GM12892 (cell line): ENCODE data around the gene NAP1L4.
"Not testable (repeated sequence)": the region's sequence is repeated elsewhere in the genome, so short reads cannot be mapped to it uniquely, and the experiment has no call there.

Experiments used
- DNase-seq: peaks from one replicate; pipeline ENCODE4 v3.0.0; 2011; ENCODE audit not compliant: insufficient read length
- FAIRE-seq: peaks from 2 replicates; lab custom pipeline; 2011; peaks lifted over from hg19 to GRCh38; lab: Jason Lieb, UNC
- POLR2A ChIP-seq: IDR thresholded peaks from 2 replicates; pipeline ENCODE4 v1.6.1; 2011; ENCODE audit warnings: low read depth, low read length, control low read depth
- POLR2AphosphoS5 ChIP-seq: IDR thresholded peaks from 2 replicates; pipeline ENCODE4 v1.6.1; 2011; ENCODE audit warnings: low read depth, low read length, control low read depth
- TAF1 ChIP-seq: IDR thresholded peaks from 2 replicates; pipeline ENCODE4 v1.6.1; 2011; ENCODE audit warnings: low read depth, mild to moderate bottlenecking, control low read depth, low read length, borderline replicate concordance

NAP1L4 gene

DNA sequence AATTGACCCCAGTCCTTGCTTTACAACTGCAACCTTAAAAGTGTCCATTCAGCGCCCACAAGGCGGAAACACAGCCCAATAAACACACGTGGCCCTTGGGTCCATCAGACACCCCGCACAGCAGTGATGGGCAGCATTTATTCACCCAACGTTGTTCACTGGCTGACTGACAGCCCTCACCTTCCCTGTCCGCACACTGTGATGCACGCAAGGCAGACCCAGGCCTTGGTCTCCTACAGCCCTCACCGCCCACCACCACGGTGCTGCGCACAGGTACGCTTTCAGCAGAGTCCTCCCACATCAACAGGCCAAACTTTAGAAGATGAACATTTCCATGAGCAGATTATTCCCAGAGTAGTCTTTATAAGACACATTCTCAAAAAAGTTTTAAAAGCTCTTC lies 42.2 kb downstream of the NAP1L4 start:
- DNase-seq (no peak), FAIRE-seq (no peak)
- TF ChIP-seq POLR2AphosphoS5 (no peak), POLR2A (no peak), TAF1 (no peak)

DNA sequence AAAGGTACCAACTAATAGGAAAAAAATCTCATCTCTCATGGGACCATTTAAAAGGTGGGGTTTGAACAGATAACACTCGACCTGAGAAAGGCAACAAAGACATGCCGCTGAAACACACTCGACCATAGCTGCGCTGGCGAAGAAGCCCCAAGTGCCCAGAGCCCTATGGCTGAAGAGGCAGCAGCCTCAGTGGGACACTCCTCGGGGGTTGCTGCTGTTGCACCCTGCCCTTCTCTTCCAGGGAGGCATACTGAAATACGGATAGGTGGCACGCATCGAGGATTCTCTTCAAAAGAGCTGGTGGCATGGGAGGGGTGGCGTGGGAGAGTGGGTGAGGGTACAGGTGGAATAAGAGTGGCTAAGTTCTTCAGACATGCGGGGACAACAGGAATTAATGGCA lies 44.4 kb downstream of the NAP1L4 start:
- FAIRE-seq = no peak
- DNase-seq = no peak
- no peak for TF ChIP-seq POLR2AphosphoS5
- TF ChIP-seq POLR2A = no peak
- TF ChIP-seq TAF1 = no peak

DNA sequence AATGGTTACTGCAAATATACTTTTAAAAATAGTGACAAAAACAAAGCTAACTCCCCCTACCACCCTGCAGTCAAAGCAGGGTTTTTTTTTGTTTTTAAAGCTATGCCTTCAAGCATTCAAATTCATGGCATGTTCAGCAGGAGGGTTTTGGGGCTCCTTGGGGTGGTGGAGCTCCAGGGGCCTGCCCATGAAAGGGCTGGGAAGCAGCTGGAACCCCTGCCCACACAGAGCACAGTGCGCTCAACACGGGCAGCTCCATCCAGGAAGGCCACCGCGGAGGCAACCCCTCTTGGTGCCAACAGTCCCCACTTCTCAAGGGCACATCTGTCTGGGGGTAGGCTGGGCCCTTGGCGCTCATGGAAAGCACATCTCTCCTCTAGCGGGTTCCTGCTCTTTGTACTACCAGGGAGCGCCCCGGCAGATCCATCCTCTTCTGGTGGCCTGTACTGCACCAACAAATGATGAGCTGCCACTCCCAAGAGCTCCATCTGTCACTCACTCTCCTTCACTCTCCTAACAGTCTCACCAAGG lies 46.3 kb downstream of the NAP1L4 start:
- no peak for TF ChIP-seq POLR2A
- no peak for TF ChIP-seq POLR2AphosphoS5
- no peak for TF ChIP-seq TAF1
- FAIRE-seq (no peak), DNase-seq (no peak)

DNA sequence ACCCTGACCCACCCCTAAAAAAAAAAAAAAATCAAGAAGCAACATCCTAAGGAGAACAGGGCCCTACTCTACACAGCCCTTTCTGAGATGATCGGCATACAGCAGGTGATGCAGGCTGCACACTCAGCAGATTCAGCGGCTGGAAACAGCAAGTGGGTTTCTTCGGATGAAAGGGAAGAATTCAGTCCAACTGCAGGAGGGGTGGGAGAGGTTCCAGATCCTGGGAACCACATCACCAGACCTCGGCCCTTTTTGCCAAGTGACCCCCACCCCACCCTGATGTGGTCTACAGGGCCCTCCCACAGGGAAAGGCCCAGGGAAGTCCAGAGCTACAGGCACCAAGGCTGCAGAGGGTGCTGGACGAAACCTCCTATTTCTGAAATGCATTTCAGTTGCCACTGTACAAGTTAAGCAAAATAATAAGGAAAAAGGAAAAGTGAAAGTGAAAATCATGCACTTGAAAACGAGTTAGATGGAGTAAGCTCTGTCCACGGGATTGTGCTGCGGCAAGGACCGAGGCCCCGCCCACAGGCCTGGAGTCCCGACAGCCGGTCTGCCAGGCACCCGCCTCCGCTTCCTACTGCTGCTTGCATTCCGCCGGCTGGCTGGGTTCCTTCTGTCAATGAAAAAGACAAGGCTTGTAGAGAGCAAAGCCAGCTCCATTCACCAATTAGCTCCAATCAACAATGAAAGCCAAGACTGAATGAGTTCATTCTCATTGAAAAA lies 46.9 kb downstream of the NAP1L4 start:
- TF ChIP-seq POLR2A = no peak
- TF ChIP-seq POLR2AphosphoS5 = no peak
- no peak for TF ChIP-seq TAF1
- peak; percentile 38 for FAIRE-seq
- DNase-seq = no peak

DNA sequence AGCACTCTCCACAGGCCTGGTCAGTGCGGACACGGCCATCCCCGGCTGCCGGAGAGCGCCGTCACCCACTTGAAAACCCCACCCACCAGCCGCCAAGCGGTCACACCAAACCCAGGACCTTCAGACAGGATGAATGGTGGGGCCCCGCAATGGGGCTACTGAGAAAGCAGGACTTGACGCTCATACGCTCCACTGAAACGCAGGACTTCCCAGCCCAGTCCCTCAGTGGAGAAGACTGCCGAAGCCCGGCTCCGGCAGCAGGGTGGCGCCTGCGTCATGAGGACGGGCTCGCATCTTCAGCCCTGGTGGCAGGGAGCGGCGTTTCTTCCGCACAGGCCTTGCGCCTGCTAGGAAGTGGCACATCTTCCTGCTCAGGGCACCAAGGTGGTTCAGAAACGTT lies 47.6 kb downstream of the NAP1L4 start:
- FAIRE-seq (no peak), DNase-seq (no peak)
- TF ChIP-seq POLR2A = no peak
- no peak for TF ChIP-seq TAF1
- no peak for TF ChIP-seq POLR2AphosphoS5

DNA sequence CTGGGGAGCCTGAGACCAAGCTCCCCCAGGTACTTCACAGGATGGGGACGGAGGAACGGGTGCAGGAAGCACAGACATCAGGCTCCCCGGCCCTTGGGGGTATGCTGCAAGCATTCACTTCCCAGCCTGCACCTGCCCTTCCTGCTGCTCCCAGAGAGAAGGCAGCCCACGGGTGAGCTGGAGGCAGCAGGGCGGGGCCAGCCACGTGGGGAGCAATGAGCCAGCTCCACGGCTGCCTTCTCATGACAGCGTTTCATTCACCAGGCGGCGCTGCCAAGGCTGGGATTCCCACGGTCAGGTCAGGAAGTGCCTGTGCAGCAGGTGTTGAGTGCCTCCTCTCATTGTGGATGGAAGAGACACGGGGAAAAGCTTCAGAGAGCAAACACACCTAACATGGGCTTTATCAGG lies 48.4 kb downstream of the NAP1L4 start:
- no peak for FAIRE-seq
- no peak for TF ChIP-seq TAF1
- DNase-seq = no peak

DNA sequence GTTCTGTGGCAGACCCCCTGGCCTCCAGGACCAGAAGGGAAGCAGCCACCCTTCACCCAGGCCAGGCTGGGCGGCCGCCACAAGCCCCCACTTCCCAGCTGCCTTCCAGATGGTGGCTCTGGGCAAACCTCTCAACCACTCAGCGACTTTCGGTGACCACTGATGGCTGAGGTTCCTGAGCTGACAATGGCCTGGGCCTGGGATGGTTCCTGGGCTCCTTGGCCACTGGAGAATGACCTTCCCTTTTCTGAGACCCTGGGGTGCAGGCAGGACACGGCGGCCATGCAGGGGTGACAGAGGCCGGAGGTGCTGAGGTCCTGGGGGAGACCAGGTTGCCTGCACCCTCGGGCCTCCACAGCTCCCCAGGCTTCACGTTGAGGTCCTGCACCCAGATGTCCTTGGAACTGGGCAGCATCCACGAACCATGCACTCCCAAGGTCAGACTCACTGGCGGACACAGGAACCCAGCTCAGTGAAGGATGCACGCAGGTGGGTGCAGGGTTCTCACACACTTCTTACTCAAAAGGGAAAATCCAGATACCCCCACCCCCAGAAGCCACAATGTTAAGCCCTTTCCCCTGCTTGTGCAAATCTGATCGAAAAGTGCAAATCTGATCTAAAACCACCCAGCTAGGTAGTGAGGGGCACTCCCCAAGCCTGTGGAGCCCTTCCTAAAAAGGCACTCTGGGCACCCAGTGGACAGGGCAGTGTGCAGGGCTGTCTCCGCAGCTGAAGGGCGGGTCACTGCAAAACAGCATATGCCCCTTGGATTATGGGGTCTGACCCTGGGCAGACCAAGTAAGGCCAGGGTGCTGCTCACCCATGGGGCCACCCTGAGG lies 49.0 kb downstream of the NAP1L4 start:
- DNase-seq (no peak), FAIRE-seq (no peak)
- TF ChIP-seq TAF1 = no peak
- TF ChIP-seq POLR2AphosphoS5 = no peak; the same call in 1 of the 2 replicates
- TF ChIP-seq POLR2A = peak; percentile 18; the same call in 1 of the 2 replicates

DNA sequence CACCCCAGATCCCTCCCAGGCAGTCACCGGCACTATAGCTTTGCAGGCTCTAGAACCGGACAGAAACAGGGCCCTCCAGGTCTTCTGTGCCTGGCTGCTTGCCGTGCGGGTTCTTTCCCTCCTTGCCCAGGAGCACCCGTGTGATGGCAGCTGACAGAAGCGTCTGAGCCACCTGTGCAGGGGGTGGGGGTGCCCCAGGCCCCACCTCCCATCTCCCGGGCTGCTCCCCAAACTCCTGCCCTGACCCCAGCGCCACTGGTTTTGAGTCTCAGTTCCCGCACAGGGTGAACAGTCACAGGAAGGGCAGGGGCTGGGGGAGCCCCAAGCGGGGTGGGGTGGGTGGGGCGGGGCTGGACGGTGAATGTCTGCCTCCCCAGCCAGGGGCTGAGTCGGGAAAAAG lies 49.7 kb downstream of the NAP1L4 start:
- DNase-seq (no peak), FAIRE-seq (no peak)
- peak; percentile 8; the same call in 1 of the 2 replicates for TF ChIP-seq POLR2AphosphoS5
- TF ChIP-seq POLR2A = no peak

DNA sequence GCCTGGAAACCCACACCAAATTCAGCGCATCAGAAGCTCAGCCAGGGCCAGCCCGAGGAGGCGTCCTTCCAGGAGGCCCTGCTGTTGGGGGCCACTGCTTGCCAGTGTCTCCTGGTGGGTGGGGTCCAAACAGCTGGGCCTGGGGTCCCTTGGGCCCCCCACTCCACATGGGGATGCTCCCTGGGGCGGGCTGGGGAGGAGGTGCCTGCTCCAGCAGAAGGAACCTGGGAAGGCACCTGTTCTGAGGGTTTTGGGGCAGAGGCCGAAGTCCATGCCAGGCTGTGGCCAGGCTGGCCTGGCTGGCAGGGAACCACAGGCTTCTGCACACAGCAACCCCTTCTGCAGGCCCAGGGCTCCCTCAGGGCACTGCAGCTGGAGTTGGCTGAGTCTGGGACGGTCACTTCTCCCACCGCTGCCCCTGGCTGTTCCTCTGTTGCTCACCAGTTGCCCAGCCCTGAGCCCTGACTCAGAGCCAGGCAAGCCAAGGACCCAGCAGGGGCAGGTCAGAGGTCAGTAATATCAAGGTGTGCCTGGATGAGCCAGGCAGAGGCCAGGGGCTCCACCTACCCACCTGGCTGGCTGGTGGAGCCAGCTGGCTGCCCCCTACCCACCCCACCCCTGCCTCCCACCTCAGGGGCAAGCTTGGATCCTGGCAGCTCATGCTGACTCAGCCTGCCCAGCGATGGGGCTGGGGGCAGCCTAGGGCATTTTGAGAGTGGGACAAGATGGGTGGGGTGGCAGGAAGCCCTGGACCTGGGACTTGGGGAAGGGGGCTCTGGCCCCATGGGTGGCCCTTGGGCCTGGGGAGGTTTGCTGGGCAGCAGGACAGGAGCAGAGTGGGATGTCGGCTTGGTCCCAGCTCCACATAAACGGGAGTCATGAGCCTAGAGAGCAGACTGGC lies 51.0 kb downstream of the NAP1L4 start:
- no peak for TF ChIP-seq POLR2AphosphoS5
- no peak for TF ChIP-seq POLR2A
- no peak for TF ChIP-seq TAF1
- no peak for DNase-seq
- no peak for FAIRE-seq

DNA sequence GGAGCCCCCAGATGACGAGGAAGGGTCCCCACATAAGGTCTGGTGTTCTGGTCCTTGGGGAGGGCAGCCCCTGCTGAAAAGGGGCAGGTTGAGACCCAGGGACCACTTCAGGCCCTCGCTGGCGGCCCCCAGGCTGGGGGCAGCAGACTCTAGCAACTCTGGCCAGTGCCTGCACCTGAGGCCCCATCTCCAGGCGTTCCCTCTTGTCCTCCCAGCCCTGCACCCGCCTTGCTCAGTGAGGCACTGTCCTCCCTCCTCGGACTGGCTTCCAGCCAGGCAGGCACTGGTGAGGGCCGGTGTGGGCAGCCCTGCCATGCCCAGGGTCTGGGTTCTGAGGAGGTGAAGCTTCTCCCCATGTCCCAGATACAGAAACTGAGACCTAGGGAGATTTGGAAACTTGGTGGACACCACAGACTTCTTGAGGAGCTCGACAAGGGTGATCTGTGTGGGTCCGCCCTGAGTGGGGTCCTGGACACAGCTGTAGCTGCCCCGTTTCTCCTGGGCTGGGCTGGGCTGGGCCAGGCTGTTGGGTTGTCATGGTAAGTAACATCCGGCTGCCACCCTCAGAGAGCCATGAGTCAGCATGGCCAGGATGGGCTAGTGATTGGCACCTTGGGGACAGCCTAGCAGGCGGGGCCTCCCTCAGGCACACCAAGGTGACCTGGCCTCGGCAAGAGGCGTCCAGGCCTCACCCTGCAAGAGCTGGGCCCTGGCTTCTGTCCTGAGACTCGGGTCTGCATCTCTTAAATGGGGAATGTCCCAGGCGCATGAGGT lies 51.8 kb downstream of the NAP1L4 start:
- no peak for FAIRE-seq
- TF ChIP-seq TAF1 = no peak
- TF ChIP-seq POLR2AphosphoS5 = no peak
- TF ChIP-seq POLR2A = no peak
- no peak for DNase-seq

DNA sequence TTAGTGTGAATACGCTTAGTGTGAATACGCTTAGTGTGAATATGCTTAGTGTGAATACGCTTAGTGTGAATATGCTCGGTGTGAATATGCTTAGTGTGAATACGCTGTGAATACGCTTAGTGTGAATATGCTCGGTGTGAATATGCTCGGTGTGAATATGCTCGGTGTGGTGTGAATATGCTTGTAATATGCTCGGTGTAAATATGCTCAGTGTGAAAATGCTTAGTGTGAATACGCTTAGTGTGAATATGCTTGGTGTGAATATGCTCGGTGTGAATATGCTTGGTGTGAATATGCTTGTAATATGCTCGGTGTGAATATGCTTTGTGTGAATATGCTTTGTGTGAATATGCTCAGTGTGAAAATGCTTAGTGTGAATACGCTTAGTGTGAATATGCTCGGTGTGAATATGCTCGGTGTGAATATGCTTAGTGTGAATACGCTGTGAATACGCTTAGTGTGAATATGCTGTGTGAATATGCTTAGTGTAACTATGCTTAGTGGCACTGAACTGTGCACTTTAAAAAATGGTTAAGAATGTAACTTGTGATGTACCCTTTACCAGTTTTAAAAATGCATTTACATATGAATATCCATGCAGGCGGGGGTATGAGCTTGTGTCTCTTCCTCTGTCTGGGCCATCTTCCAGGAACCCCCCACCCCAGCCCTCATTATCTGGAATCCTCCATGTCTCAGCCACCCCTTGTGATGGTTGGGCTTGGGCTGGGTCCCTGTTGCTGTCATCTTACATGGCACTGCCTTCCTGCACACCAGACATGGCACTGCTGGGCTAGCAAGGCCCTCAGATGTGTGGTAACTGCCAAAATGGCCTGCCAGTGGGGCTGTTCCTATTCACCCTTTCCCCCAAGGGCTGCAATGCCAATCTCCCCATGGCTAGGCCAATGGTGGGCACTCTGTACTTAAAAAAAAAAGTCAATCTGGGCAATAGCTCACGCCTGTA lies 53.4 kb downstream of the NAP1L4 start:
- not testable (repeated sequence) for DNase-seq
- peak; percentile 36 for FAIRE-seq

DNA sequence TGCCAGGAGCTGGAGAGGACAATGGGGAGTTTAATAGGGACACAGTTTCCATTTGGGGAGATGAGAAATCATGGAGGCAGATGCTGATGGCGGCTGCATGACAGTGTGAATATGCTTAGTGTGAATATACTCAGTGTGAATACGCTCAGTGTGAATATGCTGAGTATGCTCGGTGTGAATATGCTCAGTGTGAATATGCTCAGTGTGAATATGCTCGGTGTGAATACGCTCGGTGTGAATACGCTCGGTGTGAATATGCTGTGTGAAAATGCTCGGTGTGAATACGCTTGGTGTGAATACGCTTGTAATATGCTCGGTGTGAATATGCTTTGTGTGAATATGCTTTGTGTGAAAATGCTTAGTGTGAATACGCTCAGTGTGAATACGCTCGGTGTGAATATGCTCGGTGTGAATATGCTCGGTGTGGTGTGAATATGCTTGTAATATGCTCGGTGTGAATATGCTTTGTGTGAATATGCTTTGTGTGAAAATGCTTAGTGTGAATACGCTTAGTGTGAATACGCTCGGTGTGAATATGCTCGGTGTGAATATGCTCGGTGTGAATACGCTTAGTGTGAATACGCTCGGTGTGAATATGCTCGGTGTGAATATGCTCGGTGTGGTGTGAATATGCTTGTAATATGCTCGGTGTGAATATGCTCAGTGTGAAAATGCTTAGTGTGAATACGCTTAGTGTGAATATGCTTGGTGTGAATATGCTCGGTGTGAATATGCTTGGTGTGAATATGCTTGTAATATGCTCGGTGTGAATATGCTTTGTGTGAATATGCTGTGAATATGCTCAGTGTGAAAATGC lies 54.3 kb downstream of the NAP1L4 start:
- not testable (repeated sequence) for DNase-seq, FAIRE-seq
